HG02884 (cell line): ENCODE results near the gene ACD.
"Not testable (repeated sequence)": the region's sequence is repeated elsewhere in the genome, so short reads cannot be mapped to it uniquely, and the experiment has no call there.

Source experiments
- ATAC-seq: cut with Tn5 transposase; IDR thresholded peaks from one replicate; pipeline ENCODE4 v1.9.1; 2021; ENCODE audit warnings: mild to moderate bottlenecking, moderate library complexity; ENCODE audit not compliant: unreplicated experiment

ACD gene

GRCh38 chr16:67659675-67660563 lies at the start of gene ACD:
TSS of gene ACD (minus strand) at chr16:67660260. CDS start at chr16:67660220, 40 bp downstream.
- ATAC-seq: peak; percentile 46

DNA sequence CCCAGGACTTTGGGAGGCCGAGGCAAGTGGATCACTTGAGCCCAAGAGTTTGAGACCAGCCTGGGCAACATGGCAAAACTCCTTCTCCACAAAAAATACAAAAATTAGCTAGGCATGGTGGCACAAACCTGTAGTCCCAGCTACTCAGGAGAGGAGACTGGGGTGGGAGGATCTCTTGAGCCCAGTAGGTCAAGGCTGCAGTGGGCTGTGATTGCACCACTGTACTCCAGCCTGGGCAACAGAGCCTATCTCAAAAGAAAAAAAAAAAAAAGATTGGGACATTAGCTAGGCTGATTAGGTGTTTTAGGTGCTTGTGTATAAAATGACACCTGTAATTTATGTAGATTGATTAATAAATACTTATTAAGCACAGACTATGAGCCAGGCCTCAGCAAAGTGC lies 49.0 kb upstream of the ACD start:
- ATAC-seq: no peak

DNA sequence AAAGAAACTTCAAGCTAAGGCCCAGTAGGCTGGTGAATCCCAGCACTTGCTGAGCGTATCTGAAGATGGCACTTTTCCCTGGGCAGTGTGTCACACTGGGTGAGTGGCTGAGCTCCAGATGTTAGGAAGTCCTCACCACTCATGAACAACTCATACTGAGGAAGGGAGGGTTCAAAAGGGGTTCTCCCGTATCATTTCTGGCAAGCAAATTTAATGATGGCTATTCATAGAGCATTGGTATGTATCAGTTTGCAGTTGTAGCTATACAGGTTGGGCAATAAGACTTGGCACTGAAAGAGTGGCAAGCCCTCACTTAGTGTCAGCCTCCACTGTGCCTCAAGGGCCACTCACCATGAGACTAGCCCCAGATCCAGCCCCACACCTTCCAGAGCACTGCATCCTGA lies 48.3 kb upstream of the ACD start:
- no peak for ATAC-seq

GRCh38 chr16:67707790-67708189 lies 47.7 kb upstream of the ACD start:
- no peak for ATAC-seq

DNA sequence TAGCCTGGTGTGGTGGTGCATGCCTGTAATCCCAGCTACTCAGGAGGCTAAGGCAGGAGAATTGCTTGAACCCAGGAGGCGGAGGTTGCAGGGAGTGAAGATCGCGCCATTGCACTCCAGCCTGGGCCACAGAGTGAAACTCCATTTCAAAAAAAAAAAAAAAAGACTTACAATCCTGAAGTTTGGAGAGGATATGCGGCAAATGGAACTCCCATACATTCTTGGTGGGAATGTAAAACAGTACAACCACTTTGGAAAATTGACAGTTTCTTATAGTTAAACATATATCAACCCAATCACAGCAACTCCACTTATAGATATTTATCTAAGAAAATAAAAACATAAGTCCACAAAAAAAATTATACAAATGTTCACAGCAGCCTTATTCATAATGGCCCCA lies 47.1 kb upstream of the ACD start:
- ATAC-seq: no peak

DNA sequence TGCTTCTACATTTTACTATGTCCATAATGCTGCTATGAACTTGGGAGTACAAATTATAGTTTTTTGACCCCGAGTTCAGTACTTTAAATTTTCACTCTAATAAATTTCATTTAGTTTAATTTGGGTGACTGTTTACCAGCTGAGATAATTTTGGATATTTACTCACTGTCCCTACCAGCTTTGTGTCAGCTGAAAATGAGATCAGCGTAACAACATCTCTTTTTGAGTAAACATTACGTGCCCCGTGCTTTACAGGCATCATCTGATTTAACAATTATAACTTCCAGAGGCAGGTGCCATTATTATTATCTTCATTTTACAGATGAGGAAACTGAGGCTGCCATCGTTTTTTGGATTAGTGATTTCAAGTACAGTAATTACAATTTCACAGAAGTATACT lies 44.0 kb upstream of the ACD start:
- no peak for ATAC-seq

- no peak for ATAC-seq
These were observed 43.6 kb upstream of the ACD start for GRCh38 chr16:67703626-67704025.

DNA sequence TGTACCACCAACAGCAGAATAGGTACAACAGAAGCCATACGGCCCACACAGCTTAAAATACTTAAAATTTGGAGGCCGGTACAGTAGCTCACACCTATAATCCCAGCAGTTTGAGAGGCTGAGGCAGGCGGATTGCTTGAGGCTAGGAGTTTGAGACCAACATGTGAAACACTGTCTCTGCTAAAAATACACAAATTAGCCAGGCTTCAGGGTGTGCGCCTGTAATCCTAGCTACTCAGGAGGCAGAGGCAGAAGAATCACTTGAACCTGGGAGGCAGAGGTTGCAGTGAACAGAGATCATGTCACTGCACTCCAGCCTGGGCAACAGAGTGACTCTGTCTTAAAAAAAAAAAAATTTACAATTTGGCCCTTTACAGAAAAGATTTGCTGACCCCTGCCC lies 42.1 kb upstream of the ACD start:
- no peak for ATAC-seq

DNA sequence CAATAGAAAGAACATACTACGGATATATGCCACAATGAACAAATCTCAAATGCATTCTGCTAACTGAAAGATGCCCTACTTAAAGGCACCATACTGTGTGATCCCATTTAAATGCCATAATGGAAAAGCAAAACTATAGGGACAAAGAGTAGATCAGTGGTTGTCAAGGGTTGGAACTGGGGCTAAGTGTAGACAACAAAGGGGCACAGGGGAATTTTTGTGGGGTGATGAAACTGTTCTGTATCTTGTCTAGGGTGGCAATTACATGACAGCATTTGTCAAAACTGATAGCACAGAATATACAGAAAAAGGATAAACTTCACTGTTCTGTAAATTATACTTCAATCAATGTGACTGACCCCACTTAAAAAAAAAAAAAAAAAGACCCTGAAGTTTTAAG lies 41.4 kb upstream of the ACD start:
- ATAC-seq: no peak

DNA sequence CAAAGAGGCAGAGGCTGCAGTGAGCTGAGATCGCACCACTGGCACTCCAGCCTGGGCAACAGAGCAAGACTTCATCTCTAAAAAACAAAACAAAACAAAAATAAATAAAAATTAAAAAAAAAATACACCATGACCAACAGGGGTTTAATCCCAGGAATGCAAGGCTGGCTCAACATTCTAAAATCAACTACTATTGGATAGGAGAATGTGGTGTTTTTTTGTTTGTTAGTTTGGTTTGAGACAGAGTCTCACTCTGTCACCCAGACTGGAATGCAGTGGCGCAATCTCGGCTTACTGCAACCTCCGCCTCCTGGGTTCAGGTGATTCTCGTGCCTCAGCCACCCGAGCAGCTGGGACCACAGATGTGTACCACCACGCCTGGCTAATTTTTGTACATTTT lies 39.2 kb upstream of the ACD start:
- no peak for ATAC-seq

- ATAC-seq: no peak
These were observed 37.5 kb upstream of the ACD start for GRCh38 chr16:67697422-67698185.

GRCh38 chr16:67694611-67695010 lies 34.6 kb upstream of the ACD start:
- no peak for ATAC-seq

- not testable (repeated sequence) for ATAC-seq
These were observed 33.6 kb upstream of the ACD start for GRCh38 chr16:67693517-67694285.

GRCh38 chr16:67685388-67686112 lies 25.5 kb upstream of the ACD start:
- no peak for ATAC-seq

GRCh38 chr16:67683767-67684166 lies 23.7 kb upstream of the ACD start:
- ATAC-seq: no peak

- no peak for ATAC-seq
These were observed 20.2 kb upstream of the ACD start for GRCh38 chr16:67679935-67680897.

DNA sequence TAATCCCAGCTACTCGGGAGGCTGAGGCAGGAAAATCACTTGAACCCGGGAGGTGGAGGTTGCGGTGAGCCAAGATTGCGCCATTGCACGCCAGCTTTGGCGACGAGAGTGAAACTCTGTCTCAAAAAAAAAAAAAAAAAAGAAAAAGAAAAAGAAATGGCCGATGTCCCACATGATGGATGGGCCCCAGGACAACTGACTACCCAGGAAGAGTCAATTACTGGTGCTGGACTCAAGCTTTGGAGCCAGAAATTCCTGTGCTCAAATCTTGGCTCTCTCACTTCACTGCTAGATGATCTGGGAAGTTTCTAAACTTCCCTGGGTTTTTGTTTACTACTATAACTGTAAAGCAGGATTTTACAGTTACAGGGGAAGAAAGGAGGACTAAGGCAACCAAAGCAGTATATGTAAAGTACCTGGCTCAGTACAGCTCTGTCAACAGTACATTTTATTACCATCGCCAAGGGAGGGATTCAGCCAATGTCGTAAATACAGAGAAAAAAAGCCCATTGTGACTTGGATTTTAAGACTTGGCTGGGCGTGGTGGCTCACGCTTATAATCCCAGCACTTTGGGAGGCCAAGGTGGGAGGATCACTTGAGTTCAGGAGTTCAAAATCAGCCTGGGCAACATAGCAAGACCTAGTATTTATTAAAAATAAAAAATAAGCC lies 18.4 kb upstream of the ACD start:
- no peak for ATAC-seq

DNA sequence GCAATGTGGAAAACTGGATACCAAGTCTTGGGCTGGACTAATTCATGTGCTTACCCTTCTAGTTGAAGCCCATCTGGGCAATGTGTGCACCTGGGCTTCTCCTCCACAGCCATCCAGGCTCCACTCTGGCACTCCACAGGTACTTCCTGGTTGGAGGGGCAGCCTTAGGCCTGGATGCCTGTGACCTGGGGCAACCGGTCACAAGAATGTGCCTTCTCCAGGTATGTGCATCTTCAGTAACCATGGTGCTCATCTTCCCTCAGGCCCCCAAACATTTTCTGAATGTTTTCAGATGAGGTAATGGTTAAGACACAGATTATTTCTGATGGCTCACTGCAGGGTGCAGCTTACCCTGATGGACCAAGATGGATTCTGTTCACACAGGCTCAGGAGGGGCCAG lies 17.7 kb upstream of the ACD start:
- no peak for ATAC-seq

DNA sequence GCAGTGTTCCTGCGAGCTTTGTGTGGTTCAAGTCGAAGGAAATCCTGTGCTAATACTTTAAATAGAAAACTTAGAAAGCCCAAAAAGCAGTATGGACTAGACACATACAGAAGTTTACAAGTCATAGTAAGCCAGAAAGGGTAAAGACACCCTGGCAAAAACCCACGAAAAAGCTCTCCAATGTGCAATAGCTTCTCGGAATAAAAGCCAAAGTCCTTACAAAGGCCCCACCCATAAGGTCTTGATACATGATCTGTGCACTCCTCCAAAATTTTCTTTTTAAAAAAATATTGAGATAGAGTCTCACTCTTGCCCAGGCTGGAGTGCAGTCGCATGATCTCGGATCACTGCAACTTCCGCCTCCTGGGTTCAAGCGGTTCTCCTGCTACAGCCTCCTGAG lies 16.9 kb upstream of the ACD start:
- no peak for ATAC-seq
